ENCODE results near the gene CST7. TPM values are rescaled to one million over a fixed set of nuclear protein-coding genes. Genes with fewer than 3 reads are reported as not detected.

Gene CST7
- total and polyA plus RNA-seq, 10 of the 15 experiments (the other 5 are each of a cell fraction or from before 2014, with no cell fraction given), result 0.69 TPM; not detected in 9

GRCh38 chr20:24906806-24907205 is 42.3 kb upstream of the CST7 start (continued):
- no peak for TF ChIP-seq NFYB (IDR thresholded peaks at IDR 0.05; ENCODE audit: insufficient read depth, low read depth, low read length)
- no peak for TF ChIP-seq IRF4 (IDR thresholded peaks at IDR 0.05; ENCODE audit: low read depth, low read length)
- TF ChIP-seq WRNIP1 (IDR thresholded peaks at IDR 0.05; ENCODE audit: borderline replicate concordance, low read depth, low read length), result no peak

- FAIRE-seq (no peak), ATAC-seq (no peak), DNase-seq (ENCODE audit: low read depth, low spot score) (no peak)
- intact Hi-C loops (cut with micrococcal nuclease; ENCODE audit: unreplicated experiment) (no loop called here), in situ Hi-C loops (cut with MboI) (loop anchor here (25.0 kb wide), 1 partner anchor 971 kb away; no protein-coding TSS in a partner anchor)
- TF ChIP-seq CTCF (IDR thresholded peaks at IDR 0.05 in 2 of 3, conservative IDR thresholded peaks at IDR 0.05 in 1 of 3; ENCODE audit: control insufficient read depth in 2 of 3, extremely low read depth in 1 of 3, insufficient read depth in 1 of 3, low read depth in 3 of 3, low read length in 3 of 3) (no peak), BCL11A (IDR thresholded peaks at IDR 0.05; ENCODE audit: low read depth, low read length) (no peak), HSF1 (IDR thresholded peaks at IDR 0.05; ENCODE audit: low read depth, low read length) (no peak), HDAC6 (IDR thresholded peaks at IDR 0.05; ENCODE audit: unreplicated experiment) (no peak), EP300 (IDR thresholded peaks at IDR 0.05; ENCODE audit: borderline replicate concordance in 1 of 2, control insufficient read depth in 1 of 2, low read depth in 2 of 2, low read length in 2 of 2) (no peak), ASH2L (IDR thresholded peaks at IDR 0.05; ENCODE audit: borderline replicate concordance, low read depth) (no peak), MYB (IDR thresholded peaks at IDR 0.05; ENCODE audit: borderline replicate concordance, low read depth, low read length) (no peak), ATF7 (IDR thresholded peaks at IDR 0.05; ENCODE audit: low read depth) (no peak), SREBF2 (IDR thresholded peaks at IDR 0.05; ENCODE audit: low read length) (no peak), MTA3 (IDR thresholded peaks at IDR 0.05; ENCODE audit: borderline replicate concordance, low read length) (no peak), IKZF2 (IDR thresholded peaks at IDR 0.05) (no peak), ETV6 (conservative IDR thresholded peaks at IDR 0.05 in 1 of 2, IDR thresholded peaks at IDR 0.05 in 1 of 2; ENCODE audit: borderline replicate concordance in 1 of 2, low read depth in 1 of 2) (no peak)
- Histone ChIP-seq H3K27me3 (replicated peaks in 1 of 2; ENCODE audit: control insufficient read depth in 2 of 2, insufficient read depth in 2 of 2, low read length in 1 of 2) (no peaks in the 10 kb centered on the region; a peak in 1 of 4 replicates), H3K27ac (ENCODE audit: control insufficient read depth, insufficient read depth) (no peak overlapping the region), H3K4me2 (ENCODE audit: control insufficient read depth, insufficient read depth) (no peak overlapping the region), H3K9ac (ENCODE audit: control insufficient read depth, insufficient read depth, low read length) (no peak overlapping the region), H2AFZ (ENCODE audit: control insufficient read depth, low read depth, low read length) (no peak overlapping the region), H3K79me2 (ENCODE audit: control insufficient read depth, insufficient read depth, low read length) (no peaks in the 10 kb centered on the region), H3K9me3 (replicated peaks; ENCODE audit: control insufficient read depth, insufficient read depth, low read length) (no peaks in the 10 kb centered on the region; the same call in 2 of the 3 replicates), H4K20me1 (ENCODE audit: control insufficient read depth, insufficient read depth) (no peaks in the 10 kb centered on the region), H3K4me1 (ENCODE audit: control insufficient read depth, insufficient read depth, low read length) (no peaks in the 10 kb centered on the region), H3K4me3 (no peak overlapping the region), H3K36me3 (ENCODE audit: control insufficient read depth in 2 of 2, insufficient read depth in 2 of 2, low read length in 1 of 2) (no peaks in the 10 kb centered on the region)
- BruUV-seq (replicated peaks), result no TSS peak
- whole genome bisulfite sequencing (ENCODE audit: insufficient coverage, insufficient replicate concordance, low lambda C conversion rate, missing lambda C conversion rate), result 5% methylated on average over 1 of the region's 1 CpG
- ChIA-PET RAD21 (ENCODE audit: unreplicated experiment) (no interaction called here), SMC1A (ENCODE audit: uncharacterized antibody, unreplicated experiment) (no interaction called here), POLR2A (no interaction called here), CTCF (no interaction called here)
Measured at GRCh38 chr20:24908642-24909041, 40.4 kb upstream of the CST7 start.
